OCI-LY7 (cell line): ENCODE data around the gene ISLR. TPM values are rescaled to one million over a fixed set of nuclear protein-coding genes. Genes with fewer than 3 reads are reported as not detected.

Experiments used
- BruUV-seq: library from RNA; stranded (reverse); fragments of 400-500 nt; replicated peaks from 2 replicates; lab custom pipeline; 2021; lab: Mats Ljungman, UMichigan
- CTCF ChIA-PET: fragments of 300-600 bp; sonication (Branson Sonifier 250); formaldehyde crosslinking; loops from one replicate; lab custom pipeline; 2022; ENCODE audit warnings: antibody characterized with exemption; ENCODE audit not compliant: unreplicated experiment; lab: Charles Lee
- POLR2A ChIA-PET: fragments of 300-600 bp; sonication (Branson Sonifier 250); formaldehyde crosslinking; loops from one replicate; lab custom pipeline; 2022; ENCODE audit warnings: antibody characterized with exemption; lab: Charles Lee
- DNase-seq: peaks from one replicate; pipeline ENCODE4 v3.0.0-alpha.2; 2015; ENCODE audit warnings: low spot score
- H2AFZ ChIP-seq: fragments of 200-600 bp; sonication (generic), shearing (Covaris generic); 2 replicates; pipeline ENCODE4 v1.6.1; 2014; ENCODE audit warnings: mild to moderate bottlenecking, antibody characterized with exemption, low read length, moderate library complexity
- H3K27ac ChIP-seq: fragments of 200-600 bp; sonication (generic); 2 replicates; pipeline ENCODE4 v1.5.1; 2014; ENCODE audit warnings: mixed run types, low read depth, mild to moderate bottlenecking, moderate library complexity, low read length, inconsistent platforms; ENCODE audit not compliant: poor library complexity, severe bottlenecking
- H3K36me3 ChIP-seq: fragments of 200-600 bp; sonication (generic); 2 replicates; pipeline ENCODE4 v1.6.1; 2014; ENCODE audit warnings: mild to moderate bottlenecking, antibody characterized with exemption, low read length, moderate library complexity, mixed read lengths; ENCODE audit not compliant: insufficient read depth
- H3K4me1 ChIP-seq: fragments of 200-600 bp; sonication (generic); 2 replicates; pipeline ENCODE4 v1.5.1; 2014; ENCODE audit warnings: mild to moderate bottlenecking, low read length; ENCODE audit not compliant: insufficient read depth, poor library complexity, severe bottlenecking
- H3K4me2 ChIP-seq: fragments of 200-600 bp; sonication (generic); 2 replicates; pipeline ENCODE4 v1.6.1; 2014; ENCODE audit warnings: mild to moderate bottlenecking, low read length
- H3K4me3 ChIP-seq: fragments of 200-600 bp; sonication (generic); 2 replicates; pipeline ENCODE4 v1.5.1; 2014; ENCODE audit warnings: mild to moderate bottlenecking, low read depth, low read length; ENCODE audit not compliant: poor library complexity, severe bottlenecking
- H3K79me2 ChIP-seq: fragments of 200-600 bp; sonication (generic); 2 replicates; pipeline ENCODE4 v1.6.1; 2016; ENCODE audit warnings: low read depth, mild to moderate bottlenecking, low read length, moderate library complexity, mixed read lengths; ENCODE audit not compliant: insufficient read depth
- H3K9me2 ChIP-seq: fragments of 200-600 bp; sonication (generic); 2 replicates; pipeline ENCODE4 v1.6.1; 2016; ENCODE audit warnings: mild to moderate bottlenecking, low read length, mixed read lengths; ENCODE audit not compliant: insufficient read depth
- H3K9me3 ChIP-seq: fragments of 200-600 bp; sonication (generic); 2 replicates; pipeline ENCODE4 v1.6.1; 2014; ENCODE audit warnings: mild to moderate bottlenecking, mixed run types, low read length, mixed read lengths
- H4K20me1 ChIP-seq: fragments of 200-600 bp; sonication (generic); 2 replicates; pipeline ENCODE4 v1.6.1; 2014; ENCODE audit warnings: mild to moderate bottlenecking, antibody characterized with exemption, low read length, moderate library complexity, mixed read lengths; ENCODE audit not compliant: insufficient read depth
- CTCF ChIP-seq: fragments of 200-600 bp; sonication (generic); conservative IDR thresholded peaks from 2 replicates; pipeline ENCODE4 v1.5.1; 2014; ENCODE audit warnings: mild to moderate bottlenecking, antibody characterized with exemption, low read length, moderate library complexity, mixed read lengths
- EZH2phosphoT487 ChIP-seq: fragments of 200-600 bp; sonication (generic); IDR thresholded peaks from 2 replicates; pipeline ENCODE4 v1.6.1; 2018; ENCODE audit warnings: low read depth, borderline replicate concordance, mild to moderate bottlenecking, mixed run types, antibody characterized with exemption, low read length, moderate library complexity, mixed read lengths
- intact Hi-C: fragments of 100-400 bp; cut with micrococcal nuclease; formaldehyde crosslinking; loops from one replicate; pipeline ENCODE4 v1.10.0; 2022; ENCODE audit not compliant: unreplicated experiment
- total RNA-seq, 2 experiments: library from RNA; depleted of rRNA in 1 of 2; stranded (reverse); fragments of >200 nt in 1 of 2; shearing (Covaris generic) in 1 of 2; gene quantifications; 2 replicates each; pipeline ENCODE4 v1.2.3, GENCODE V29; 2014 to 2022

The ISLR gene
- total RNA-seq, 2 experiments from 2014 or later = not detected

- intact Hi-C loops = no loop called here
- no TSS peak for BruUV-seq
- no peaks in the 10 kb centered on the region for H4K20me1 ChIP-seq
Observed at GRCh38 chr15:74192751-74193150, 19.2 kb downstream of the ISLR start.

GRCh38 chr15:74193299-74193718 lies 19.8 kb downstream of the ISLR start:
- Histone ChIP-seq H3K9me3 (no peaks in the 10 kb centered on the region), H3K36me3 (no peaks in the 10 kb centered on the region), H3K79me2 (no peaks in the 10 kb centered on the region), H3K4me1 (no peaks in the 10 kb centered on the region), H3K4me3 (no peak overlapping the region), H3K27ac (no peak overlapping the region), H3K4me2 (no peak overlapping the region), H2AFZ (no peak overlapping the region), H4K20me1 (no peaks in the 10 kb centered on the region), H3K9me2 (no peaks in the 10 kb centered on the region)
- intact Hi-C loops = no loop called here
- no TSS peak for BruUV-seq
- CTCF ChIA-PET = no interaction called here
- POLR2A ChIA-PET = no interaction called here
- DNase-seq = no peak
- TF ChIP-seq CTCF = no peak
- no peak for TF ChIP-seq EZH2phosphoT487

More at GRCh38 chr15:74192751-74193150, 19.2 kb downstream of the ISLR start:
- no peaks in the 10 kb centered on the region for H3K36me3 ChIP-seq
- H3K9me2 ChIP-seq = no peaks in the 10 kb centered on the region
- no peaks in the 10 kb centered on the region for H3K79me2 ChIP-seq
- no peak overlapping the region for H3K4me2 ChIP-seq
- H3K4me1 ChIP-seq = no peaks in the 10 kb centered on the region
- H3K4me3 ChIP-seq = no peak overlapping the region
- ChIA-PET CTCF (no interaction called here), POLR2A (no interaction called here)
- no peak for TF ChIP-seq CTCF
- TF ChIP-seq EZH2phosphoT487 = no peak
- H2AFZ ChIP-seq = no peak overlapping the region
- H3K27ac ChIP-seq = no peak overlapping the region
- H3K9me3 ChIP-seq = no peaks in the 10 kb centered on the region
- DNase-seq = no peak

GRCh38 chr15:74193905-74194304 lies 20.4 kb downstream of the ISLR start:
- POLR2A ChIA-PET = no interaction called here
- intact Hi-C loops = no loop called here

More at GRCh38 chr15:74193905-74194304, 20.4 kb downstream of the ISLR start:
- H3K4me3 ChIP-seq = no peak overlapping the region
- no peaks in the 10 kb centered on the region for H3K9me3 ChIP-seq
- CTCF ChIA-PET = no interaction called here
- H3K36me3 ChIP-seq = no peaks in the 10 kb centered on the region
- no peaks in the 10 kb centered on the region for H3K4me1 ChIP-seq
- DNase-seq = no peak
- H3K27ac ChIP-seq = no peak overlapping the region
- no peaks in the 10 kb centered on the region for H3K79me2 ChIP-seq
- TF ChIP-seq CTCF = no peak
- no peaks in the 10 kb centered on the region for H4K20me1 ChIP-seq
- H2AFZ ChIP-seq = no peak overlapping the region
- no peaks in the 10 kb centered on the region for H3K9me2 ChIP-seq
- no TSS peak for BruUV-seq
- no peak overlapping the region for H3K4me2 ChIP-seq
